Liver (tissue), 9 donors: ENCODE measurements around the gene MINDY1. TPM values are rescaled to one million over a fixed set of nuclear protein-coding genes. Genes with fewer than 3 reads are reported as not detected.
A peak's percentile ranks its signal among the peaks of the same experiment; 100 is the strongest.

Source experiments
- DNase-seq: peaks from one replicate; pipeline ENCODE4 v3.0.0-alpha.2; 2017; ENCODE audit warnings: low spot score
- H3K27ac ChIP-seq, 2 donors: one replicate each; pipeline ENCODE4 v1.7.0; 2013; ENCODE audit warnings: inconsistent platforms in 2 of 2, low read length in 2 of 2, control low read depth in 1 of 2, low read depth in 1 of 2, mild to moderate bottlenecking in 1 of 2
- H3K27me3 ChIP-seq, 4 donors: one replicate each; pipeline versions ENCODE4 v1.6.1 to v1.7.0; 2013; ENCODE audit warnings: low read length in 3 of 4, inconsistent platforms in 1 of 4, mild to moderate bottlenecking in 1 of 4, moderate library complexity in 1 of 4; ENCODE audit not compliant: control insufficient read depth in 4 of 4, insufficient read depth in 4 of 4
- H3K36me3 ChIP-seq, 4 donors: one replicate each; pipeline versions ENCODE4 v1.6.1 to v1.7.0; 2013; ENCODE audit warnings: low read length in 3 of 4, mild to moderate bottlenecking in 3 of 4, low read depth in 1 of 4, moderate library complexity in 1 of 4; ENCODE audit not compliant: control insufficient read depth in 4 of 4, insufficient read depth in 3 of 4
- H3K4me1 ChIP-seq, 4 donors: one replicate each; pipeline versions ENCODE4 v1.6.1 to v1.7.0; 2013; ENCODE audit warnings: low read length in 3 of 4, mild to moderate bottlenecking in 3 of 4, moderate library complexity in 1 of 4; ENCODE audit not compliant: control insufficient read depth in 4 of 4, insufficient read depth in 4 of 4
- H3K4me3 ChIP-seq, 3 donors: one replicate each; pipeline versions ENCODE4 v1.6.1 to v1.7.0; 2013; ENCODE audit warnings: low read length in 3 of 3, control low read depth in 1 of 3, low read depth in 1 of 3, mild to moderate bottlenecking in 1 of 3
- H3K9ac ChIP-seq, 2 donors: one replicate each; pipeline ENCODE4 v1.7.0; 2013; ENCODE audit warnings: low read length in 2 of 2, mild to moderate bottlenecking in 2 of 2, moderate library complexity in 2 of 2, control low read depth in 1 of 2, low read depth in 1 of 2
- H3K9me3 ChIP-seq, 4 donors: one replicate each; pipeline versions ENCODE4 v1.6.1 to v1.7.0; 2013; ENCODE audit warnings: low read length in 3 of 4; ENCODE audit not compliant: control insufficient read depth in 4 of 4
- ATF3 ChIP-seq: IDR thresholded peaks from 2 replicates; pipeline ENCODE4 v1.6.1; 2016; ENCODE audit warnings: antibody characterized with exemption
- CTCF ChIP-seq: fragments of 150-350 bp; IDR thresholded peaks from 2 replicates; pipeline ENCODE4 v1.5.1; 2017; ENCODE audit warnings: improper control_type of control experiment, low read depth, low read length; ENCODE audit not compliant: missing input control
- FOXA1 ChIP-seq: IDR thresholded peaks from 2 replicates; pipeline ENCODE4 v1.6.1; 2016; ENCODE audit warnings: antibody characterized with exemption
- FOXA2 ChIP-seq: IDR thresholded peaks from 2 replicates; pipeline ENCODE4 v1.6.1; 2016; ENCODE audit warnings: antibody characterized with exemption
- GABPA ChIP-seq, 2 donors: IDR thresholded peaks in 1 of 2; conservative IDR thresholded peaks in 1 of 2; 2 replicates each; pipeline ENCODE4 v1.6.1; 2016; ENCODE audit warnings: antibody characterized with exemption in 2 of 2, mild to moderate bottlenecking in 1 of 2, moderate library complexity in 1 of 2
- HNF4A ChIP-seq, 2 donors: conservative IDR thresholded peaks; 2 replicates each; pipeline ENCODE4 v1.6.1; 2016; ENCODE audit warnings: antibody characterized with exemption in 2 of 2, mild to moderate bottlenecking in 2 of 2
- HNF4G ChIP-seq: IDR thresholded peaks from 2 replicates; pipeline ENCODE4 v1.6.1; 2016; ENCODE audit warnings: antibody characterized with exemption
- JUND ChIP-seq, 2 donors: IDR thresholded peaks; 2 replicates each; pipeline ENCODE4 v1.6.1; 2016; ENCODE audit warnings: antibody characterized with exemption in 2 of 2
- MAX ChIP-seq: IDR thresholded peaks from 2 replicates; pipeline ENCODE4 v1.6.1; 2016; ENCODE audit warnings: antibody characterized with exemption
- NR2F2 ChIP-seq: IDR thresholded peaks from 2 replicates; pipeline ENCODE4 v1.6.1; 2016; ENCODE audit warnings: antibody characterized with exemption
- RAD21 ChIP-seq, 2 donors: IDR thresholded peaks; 2 replicates each; pipeline ENCODE4 v1.6.1; 2016; ENCODE audit warnings: antibody characterized with exemption in 2 of 2, mild to moderate bottlenecking in 2 of 2
- REST ChIP-seq: IDR thresholded peaks from 2 replicates; pipeline ENCODE4 v1.6.1; 2016; ENCODE audit warnings: antibody characterized with exemption, mild to moderate bottlenecking
- RXRA ChIP-seq, 2 donors: IDR thresholded peaks; 2 replicates each; pipeline ENCODE4 v1.6.1; 2017 to 2018; ENCODE audit warnings: antibody characterized with exemption in 2 of 2, mild to moderate bottlenecking in 1 of 2
- SP1 ChIP-seq: IDR thresholded peaks from 2 replicates; pipeline ENCODE4 v1.6.1; 2018; ENCODE audit warnings: antibody characterized with exemption, mild to moderate bottlenecking
- TAF1 ChIP-seq: conservative IDR thresholded peaks from 2 replicates; pipeline ENCODE4 v1.6.1; 2016; ENCODE audit warnings: antibody characterized with exemption, mild to moderate bottlenecking
- YY1 ChIP-seq: IDR thresholded peaks from 2 replicates; pipeline ENCODE4 v1.6.1; 2016; ENCODE audit warnings: antibody characterized with exemption, mild to moderate bottlenecking
- ZBTB33 ChIP-seq: IDR thresholded peaks from 2 replicates; pipeline ENCODE4 v1.6.1; 2016; ENCODE audit warnings: antibody characterized with exemption
- WGBS: extraction: QIAGEN DNeasy Blood & Tissue Kit; methylation state at CpG from one replicate; pipeline ENCODE4 v1.1.7; 2013; 5-methylcytosine and 5-hydroxymethylcytosine counted together
- polyA plus RNA-seq, 2 donors: library from polyadenylated mRNA; stranded (reverse) in 1 of 2; unstranded in 1 of 2; fragments of 200-250 nt in 1 of 2; fragments of >200 nt in 1 of 2; fragmentation: Nextera tagmentation in 1 of 2; extraction: Ambion mirVana in 1 of 2; gene quantifications; one replicate each; pipeline versions ENCODE4 v1.2.1 to v1.2.3, GENCODE V29; 2013 to 2015
- total RNA-seq, 2 donors: library from RNA; depleted of rRNA; stranded (reverse); fragments of >200 nt; gene quantifications; one replicate each; pipeline ENCODE4 v1.2.3, GENCODE V29; 2014
- donor health status: healthy.
- donor health status: healthy.
- donor health status: healthy.
- donor health status: healthy.
- donor health status: healthy.

MINDY1 gene
- total and polyA plus RNA-seq, 4 donors = 7.3 to 21.3 (median 9.0) TPM

GRCh38 chr1:150973836-150974579 is 32.7 kb downstream of the MINDY1 start:
- no peaks in the 10 kb centered on the region for H3K9me3 ChIP-seq
- DNase-seq = no peak
- H3K27ac ChIP-seq = peak overlapping the region; percentile 89 to 90
- peak overlapping the region; percentile 93 to 98 for H3K9ac ChIP-seq
- H3K27me3 ChIP-seq = no peaks in the 10 kb centered on the region
- H3K4me1 ChIP-seq = peaks cover 13 to 64% (median 52%) of the 10 kb centered on the region in 4 donors
- WGBS = under 1% methylated on average over 67 of the region's 67 CpGs
- H3K36me3 ChIP-seq = peaks cover 0 to under 1% (median 0%) of the 10 kb centered on the region in 4 donors
- peak overlapping the region; percentile 86 to 94 (median 90) for H3K4me3 ChIP-seq
- TF ChIP-seq TAF1 (no peak), RAD21 (IDR thresholded peaks at IDR 0.05) (no peak), REST (no peak), JUND (IDR thresholded peaks at IDR 0.05) (no peak), HNF4G (no peak), FOXA1 (no peak), GABPA (IDR thresholded peaks at IDR 0.05 in 1 of 2, conservative IDR thresholded peaks at IDR 0.05 in 1 of 2) (no peak), FOXA2 (no peak), YY1 (no peak), RXRA (IDR thresholded peaks at IDR 0.05) (no peak), HNF4A (conservative IDR thresholded peaks at IDR 0.05) (no peak), CTCF (no peak), ZBTB33 (no peak), MAX (no peak), ATF3 (no peak), NR2F2 (no peak), SP1 (no peak)
